HG03103 (cell line): ENCODE results near the gene FEM1B.
"Not testable (repeated sequence)": the region's sequence is repeated elsewhere in the genome, so short reads cannot be mapped to it uniquely, and the experiment has no call there.

Source experiments
- ATAC-seq: cut with Tn5 transposase; IDR thresholded peaks from one replicate; pipeline ENCODE4 v1.9.1; 2021; ENCODE audit warnings: low read depth; ENCODE audit not compliant: unreplicated experiment

Gene FEM1B

GRCh38 chr15:68277603-68278344 lies at the start of gene FEM1B:
FEM1B (plus strand) TSS chr15:68277745; CDS start chr15:68278418, 673 bp downstream.
- ATAC-seq: peak; percentile 69

GRCh38 chr15:68228143-68228970 lies 49.2 kb upstream of the FEM1B start:
- ATAC-seq: no peak

GRCh38 chr15:68228971-68229385 lies 48.6 kb upstream of the FEM1B start:
- no peak for ATAC-seq

GRCh38 chr15:68229386-68230156 lies 48.0 kb upstream of the FEM1B start, which contains the start of gene CLN6:
CLN6 (minus strand) TSS chr15:68229728; CDS start chr15:68229584, 144 bp downstream.
- ATAC-seq: peak; percentile 58

GRCh38 chr15:68230157-68231100 lies 47.1 kb upstream of the FEM1B start:
- no peak for ATAC-seq

GRCh38 chr15:68231102-68231818 lies 46.3 kb upstream of the FEM1B start:
- no peak for ATAC-seq

GRCh38 chr15:68232449-68232848 lies 45.1 kb upstream of the FEM1B start:
- no peak for ATAC-seq

- no peak for ATAC-seq
Measured at GRCh38 chr15:68232937-68233336, 44.6 kb upstream of the FEM1B start.

- no peak for ATAC-seq
Measured at GRCh38 chr15:68234060-68234459, 43.5 kb upstream of the FEM1B start.

GRCh38 chr15:68234520-68234919 lies 43.0 kb upstream of the FEM1B start:
- not testable (repeated sequence) for ATAC-seq

- no peak for ATAC-seq
Measured at GRCh38 chr15:68235022-68235421, 42.5 kb upstream of the FEM1B start.

- no peak for ATAC-seq
Measured at GRCh38 chr15:68239025-68239424, 38.5 kb upstream of the FEM1B start.

- ATAC-seq: no peak
Measured at GRCh38 chr15:68241088-68241935, 36.2 kb upstream of the FEM1B start.

- ATAC-seq: no peak
Measured at GRCh38 chr15:68244235-68244634, 33.3 kb upstream of the FEM1B start.

GRCh38 chr15:68249058-68249713 lies 28.4 kb upstream of the FEM1B start:
- no peak for ATAC-seq

GRCh38 chr15:68252925-68253534 lies 24.5 kb upstream of the FEM1B start:
- no peak for ATAC-seq
